Suppressor macrophage (primary cell): ENCODE data around the gene HAGHL.
"Not testable (repeated sequence)": the region's sequence is repeated elsewhere in the genome, so short reads cannot be mapped to it uniquely, and the experiment has no call there.

Experiments used
- DNase-seq, 4 experiments: peaks; one replicate each; pipeline ENCODE4 v3.0.0-alpha.2; 2020 to 2022

HAGHL gene

DNA sequence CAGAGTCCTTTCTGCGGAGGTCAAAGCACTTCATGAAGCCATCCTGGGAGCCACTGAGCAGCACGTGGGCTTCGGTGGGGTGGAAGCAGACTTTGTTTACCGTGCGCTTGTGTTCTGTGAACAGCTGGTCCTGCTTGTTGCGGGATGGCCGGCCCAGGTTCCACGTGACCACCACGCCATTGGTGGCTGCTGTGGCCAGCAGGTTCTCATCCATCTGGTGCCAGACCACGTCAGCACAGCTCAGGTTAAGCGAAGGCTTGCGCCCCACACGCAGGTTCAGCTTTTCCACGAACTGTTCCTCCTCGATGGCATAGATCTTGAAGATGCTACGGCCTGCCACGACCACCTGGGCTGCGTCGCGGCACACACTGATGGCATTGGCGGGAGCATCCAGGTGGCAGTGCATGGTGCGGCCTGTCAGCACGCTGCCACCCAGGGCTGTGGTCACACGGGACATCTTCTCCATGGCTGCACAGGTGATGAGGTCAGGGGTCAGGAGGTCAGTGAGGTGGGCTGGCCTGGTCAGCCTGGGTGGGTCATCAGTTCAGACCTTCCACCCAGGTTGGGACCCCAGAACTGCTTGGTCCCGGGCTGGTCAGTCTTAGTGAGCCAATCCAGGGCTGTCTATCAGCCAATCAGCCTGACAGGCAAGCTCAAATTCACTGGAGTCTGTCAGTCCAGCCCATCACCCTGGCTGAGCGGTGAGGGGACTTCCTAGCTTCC is 37.6 kb upstream of the HAGHL start:
- no peak for DNase-seq

DNA sequence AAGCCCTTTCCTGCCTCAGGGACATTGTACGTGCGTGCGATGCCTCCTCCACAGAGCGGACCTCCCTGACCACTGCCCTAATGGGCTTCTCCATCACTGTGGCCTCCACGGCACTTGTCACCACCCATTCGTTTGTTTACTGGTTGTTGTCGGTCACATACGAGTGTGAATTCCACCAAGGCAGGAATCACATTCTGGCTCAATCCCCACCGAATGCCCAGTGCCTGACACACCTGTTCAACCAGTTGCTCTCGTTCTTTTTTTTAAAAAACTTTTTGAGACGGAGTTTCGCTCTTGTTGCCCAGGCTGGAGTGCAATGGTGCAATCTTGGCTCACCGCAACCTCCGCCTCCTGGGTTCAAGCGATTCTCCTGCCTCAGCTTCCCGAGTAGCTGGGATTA is 35.7 kb upstream of the HAGHL start:
- not testable (repeated sequence) for DNase-seq

DNA sequence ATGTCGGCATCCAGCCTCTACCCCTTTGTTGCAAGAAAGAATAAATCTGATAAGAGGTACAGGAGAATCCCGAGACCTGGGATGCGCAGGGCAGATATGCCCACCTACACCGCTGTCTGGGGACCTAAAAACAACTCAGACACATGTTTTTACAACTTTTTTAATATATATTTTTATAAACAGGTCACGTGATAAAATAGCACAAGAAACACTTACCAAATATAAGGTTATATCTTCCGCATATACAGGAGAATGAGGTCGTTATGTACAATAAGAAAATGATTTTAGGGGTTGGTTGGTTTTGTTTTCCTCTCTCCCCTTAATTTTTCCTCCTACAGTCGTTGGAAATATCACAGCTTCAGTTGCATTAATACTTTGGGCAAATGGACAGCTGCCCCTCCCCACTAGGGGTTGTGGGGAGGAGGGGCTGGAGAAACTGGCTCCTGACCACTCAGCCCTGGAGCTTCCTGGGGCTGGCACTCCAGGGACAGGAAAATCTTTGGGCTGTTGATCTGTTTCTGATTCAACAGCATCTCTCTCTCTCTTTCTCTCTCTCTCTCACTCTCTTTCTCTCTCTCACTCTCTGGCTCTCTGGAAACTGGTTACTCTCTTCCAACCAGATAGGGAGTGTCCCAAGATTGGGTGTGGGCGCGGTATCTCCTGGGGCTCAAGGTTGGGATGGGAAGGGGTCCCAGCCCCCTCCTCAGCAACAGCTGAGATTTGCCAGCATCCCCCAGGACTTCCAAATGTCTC is 34.4 kb upstream of the HAGHL start:
- DNase-seq: no peak

- DNase-seq: no peak
Observed at GRCh38 chr16:693364-693763, 33.5 kb upstream of the HAGHL start.

GRCh38 chr16:693766-694165 is 33.1 kb upstream of the HAGHL start:
- no peak for DNase-seq

DNA sequence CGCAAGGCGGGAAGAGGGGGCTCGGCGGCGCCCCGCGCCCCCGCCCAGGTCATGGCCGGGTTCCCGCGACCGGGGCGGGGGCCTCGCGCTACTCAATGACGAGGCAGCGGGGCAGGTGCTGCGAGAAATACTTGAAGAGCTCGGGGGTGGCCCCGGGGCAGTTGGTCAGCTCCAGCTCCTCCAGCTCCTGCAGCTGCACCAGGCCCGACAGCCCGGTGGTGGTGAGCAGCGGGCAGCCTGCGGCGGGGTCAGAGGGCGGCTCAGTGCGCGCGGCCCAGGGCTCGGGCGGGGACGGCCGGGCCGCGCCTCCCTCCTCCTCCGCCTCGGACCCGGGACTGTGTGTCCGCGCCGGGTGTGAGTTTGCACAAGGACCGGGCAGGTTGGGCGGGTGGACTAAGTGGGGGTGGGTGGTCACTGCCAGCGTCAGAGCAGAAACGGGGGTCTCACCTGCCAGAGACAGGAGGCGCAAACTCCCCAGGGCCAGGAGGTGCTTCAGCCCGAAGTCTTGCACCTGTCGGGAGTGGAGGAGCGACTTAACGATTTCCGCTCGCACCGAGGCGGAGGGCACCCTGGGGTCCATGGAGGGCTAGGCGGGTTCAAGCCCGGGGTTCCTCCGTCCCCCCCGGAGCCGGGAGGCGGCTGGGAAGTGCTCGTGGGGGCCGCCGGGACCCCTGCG is 32.6 kb upstream of the HAGHL start:
- DNase-seq: peak in 1 of 4 experiments; percentile 26

DNA sequence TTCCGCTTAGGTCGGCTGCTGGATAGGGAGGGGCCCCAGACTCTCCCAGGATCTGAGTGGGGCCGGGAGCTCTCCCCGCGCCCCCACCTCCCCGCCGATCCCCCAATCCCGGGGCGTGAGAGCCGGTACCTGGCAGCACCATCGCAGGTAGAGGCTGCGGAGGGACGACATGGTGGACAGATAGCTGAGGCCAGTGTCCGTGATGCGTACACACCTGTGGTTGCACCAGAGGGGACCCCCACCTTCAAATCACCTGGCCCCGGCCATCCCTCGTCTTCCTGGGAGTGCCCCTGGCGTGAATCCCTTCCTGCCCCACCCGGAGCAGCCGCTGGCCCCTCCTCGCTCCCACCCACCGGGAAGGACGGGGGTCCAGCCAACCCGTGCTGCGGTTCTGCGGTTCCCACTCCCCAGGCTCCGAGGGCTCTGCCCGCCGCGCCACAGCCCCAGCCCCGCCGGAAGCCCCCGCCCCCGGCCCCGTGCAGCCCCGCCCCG is 32.0 kb upstream of the HAGHL start:
- DNase-seq: no peak

- DNase-seq: peak in 3 of 4 experiments; percentile 14 to 48 (median 24)
Observed at GRCh38 chr16:695355-696089, 31.4 kb upstream of the HAGHL start.

DNA sequence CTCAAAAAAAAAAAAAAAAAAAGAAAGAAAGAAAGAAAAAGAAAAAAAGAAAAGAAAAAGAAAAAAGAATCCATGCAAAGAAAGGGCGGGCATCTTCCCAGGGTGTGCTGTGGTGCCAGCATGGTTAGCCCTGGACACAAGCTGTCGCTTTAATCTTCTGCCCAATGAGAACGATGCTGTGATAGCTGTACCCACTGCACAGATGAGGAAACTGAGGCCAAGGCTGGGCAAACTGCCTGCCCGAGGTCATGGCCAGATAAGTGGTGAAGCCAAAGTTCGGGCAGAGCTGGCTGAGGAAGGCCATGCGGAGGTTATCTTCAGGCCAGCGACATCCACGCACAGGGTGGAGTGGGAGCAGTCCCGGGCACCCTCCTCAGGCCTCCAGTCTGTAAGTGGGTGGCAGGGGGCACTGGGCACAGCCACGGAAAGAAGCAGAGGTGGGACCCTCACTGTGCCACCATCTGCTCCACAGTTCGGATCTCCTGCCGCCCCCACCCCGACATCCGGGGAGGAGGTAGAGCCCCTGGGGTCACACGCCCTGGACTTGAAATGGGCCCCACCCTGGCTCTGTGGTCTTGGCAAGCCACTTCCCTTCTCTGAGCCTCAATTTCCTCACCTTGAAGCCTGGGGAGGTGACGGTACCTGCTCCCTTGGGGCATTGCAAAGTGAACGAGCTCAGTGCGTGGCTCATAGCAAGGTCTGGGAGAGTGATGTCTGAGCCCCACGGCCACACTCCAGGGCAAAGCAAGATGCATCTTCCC is 27.8 kb upstream of the HAGHL start:
- DNase-seq: no peak

DNA sequence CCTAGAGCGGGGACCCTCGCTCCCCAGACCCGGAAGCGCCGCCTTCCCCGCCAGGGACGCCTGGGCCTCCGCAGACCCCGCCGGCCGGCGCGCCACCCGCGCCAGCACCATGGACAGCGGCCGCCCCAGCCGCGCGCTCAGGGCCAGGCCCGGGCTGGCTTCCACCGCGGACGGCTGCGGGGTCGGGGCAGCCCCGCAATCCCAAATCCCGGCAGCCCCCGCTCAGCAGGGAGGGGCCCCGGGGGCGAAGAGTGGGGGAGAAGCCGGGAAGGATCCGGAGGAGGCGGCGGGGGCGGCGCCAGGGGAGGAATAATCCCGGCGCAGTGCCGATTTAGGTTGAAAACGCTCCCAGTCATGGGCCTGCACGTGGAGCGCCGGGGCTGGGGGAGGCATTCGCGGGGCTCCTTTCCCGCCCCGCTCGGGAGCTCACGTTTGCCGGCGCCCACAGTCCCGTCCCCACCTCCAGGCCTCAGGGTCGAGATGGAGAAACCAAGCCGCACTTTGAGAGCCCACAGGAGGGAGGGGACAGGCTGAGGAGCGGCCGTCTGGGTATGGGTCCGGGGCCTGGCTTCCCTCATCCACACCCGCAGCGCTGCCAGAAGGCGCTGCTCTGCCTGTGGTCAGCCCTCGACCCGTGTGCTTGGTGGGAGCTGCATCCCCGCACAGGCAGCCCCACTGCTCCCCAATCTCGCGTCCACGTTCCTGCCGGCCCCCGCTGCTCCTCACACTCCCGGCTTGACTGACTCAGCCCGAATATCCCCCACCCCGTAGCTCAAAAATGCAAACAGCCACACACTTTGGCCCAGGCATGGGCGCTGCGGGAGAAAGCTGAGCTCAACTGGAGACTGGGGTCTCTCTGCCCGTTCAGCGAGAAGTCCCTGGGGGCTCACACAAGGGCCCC is 26.0 kb upstream of the HAGHL start:
- peak in 3 of 4 experiments; percentile 32 to 62 (median 51) for DNase-seq

DNA sequence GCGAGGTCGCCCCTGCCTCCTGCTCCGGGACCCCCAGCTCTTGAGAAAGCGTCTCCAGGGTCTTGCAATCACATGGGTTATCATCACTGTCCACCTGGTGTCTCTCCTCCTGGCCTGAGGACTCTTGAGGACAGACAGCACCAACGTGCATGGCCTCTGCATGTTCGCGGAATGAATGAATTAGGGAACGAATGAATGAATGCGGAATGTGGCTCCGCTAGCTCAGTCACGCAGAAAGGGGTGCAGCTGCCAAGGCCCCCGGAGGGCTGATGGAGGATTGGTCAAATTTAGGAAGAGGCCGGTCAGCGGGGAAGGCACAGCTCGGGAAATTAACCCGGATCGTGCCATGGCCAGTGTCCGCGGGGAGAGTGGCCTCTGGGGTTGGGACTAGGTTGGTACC is 24.6 kb upstream of the HAGHL start:
- no peak for DNase-seq

DNA sequence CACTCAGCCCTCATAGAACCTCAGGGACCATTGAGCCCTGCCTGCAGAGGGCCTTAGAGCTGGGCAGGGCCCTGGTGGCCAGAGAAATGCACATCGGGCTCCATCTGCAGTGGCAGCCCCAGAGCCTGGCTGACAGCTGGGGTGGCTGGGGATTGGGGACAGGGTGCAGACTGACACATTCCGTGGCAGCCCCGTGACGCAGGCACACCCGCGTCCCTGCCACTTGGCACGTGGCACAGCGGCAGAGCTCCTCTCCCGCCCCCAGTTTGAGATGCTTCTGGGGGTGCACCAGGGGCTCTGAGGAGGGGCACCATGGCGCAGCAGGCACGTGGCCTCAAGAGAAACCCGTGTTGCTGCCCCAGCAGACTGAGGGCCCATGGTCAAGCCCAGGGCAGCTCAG is 23.5 kb upstream of the HAGHL start:
- no peak for DNase-seq

GRCh38 chr16:704047-704446 is 22.9 kb upstream of the HAGHL start:
- no peak for DNase-seq

DNA sequence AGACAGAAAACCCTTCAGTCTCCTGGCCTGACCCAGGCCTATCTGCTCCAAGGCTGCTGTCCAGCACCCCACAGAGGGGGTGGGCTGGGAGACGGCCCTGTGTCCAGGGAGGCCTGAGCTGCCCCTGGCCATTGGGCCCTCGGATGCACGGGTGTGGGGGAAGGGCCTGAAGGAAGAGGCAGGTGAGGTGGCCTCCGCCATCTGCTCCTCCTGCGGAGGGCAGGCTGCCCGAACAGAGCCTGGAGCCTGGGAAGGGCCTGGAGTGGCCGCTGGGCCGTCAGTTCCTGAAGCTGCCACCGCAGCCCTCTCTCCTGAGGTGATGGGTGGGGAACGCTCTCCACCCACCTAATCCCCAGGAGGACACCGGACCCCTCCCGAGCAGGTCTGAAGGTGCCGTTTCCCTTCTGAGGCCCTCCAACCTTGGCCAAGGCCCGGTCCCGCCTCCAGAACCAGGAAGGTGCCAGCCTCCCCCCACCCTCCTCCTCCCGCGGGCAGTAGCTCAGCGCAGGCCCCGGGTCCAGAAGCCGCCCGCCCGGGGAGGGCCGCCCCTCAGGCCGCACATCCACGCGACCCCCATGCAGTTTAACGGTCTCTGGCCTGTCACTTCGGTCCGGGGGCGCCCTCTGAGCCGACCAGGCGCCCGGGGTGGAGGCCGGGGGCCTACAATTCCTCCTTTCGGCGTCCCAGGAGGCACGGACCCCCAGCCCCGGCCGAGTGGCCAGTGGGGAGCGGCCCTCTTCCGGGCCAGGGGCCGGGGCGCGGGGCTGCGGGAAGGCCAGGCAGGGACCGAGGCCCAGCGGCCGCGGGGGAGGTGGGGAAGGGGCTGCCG is 22.1 kb upstream of the HAGHL start:
- DNase-seq: no peak

- DNase-seq: peak in 1 of 4 experiments; percentile 34
Observed at GRCh38 chr16:705431-706188, 21.3 kb upstream of the HAGHL start, which contains the start of gene FBXL16. TSS of gene FBXL16 (minus strand) at chr16:705801. CDS start at chr16:697405, 8,396 bp downstream.

GRCh38 chr16:706189-707061 is 20.5 kb upstream of the HAGHL start:
- DNase-seq: no peak

GRCh38 chr16:707062-707538 is 19.8 kb upstream of the HAGHL start:
- no peak for DNase-seq

GRCh38 chr16:708019-708418 is 18.9 kb upstream of the HAGHL start:
- DNase-seq: no peak
